Retina (tissue), 1 donor: ENCODE measurements around the gene NCOA3.

Experiments
- DNase-seq: peaks from one replicate; pipeline ENCODE4 v3.0.0-alpha.2; 2016

The NCOA3 gene

GRCh38 chr20:47605673-47606413, 104.2 kb downstream of the NCOA3 start:
- DNase-seq: no peak

DNA sequence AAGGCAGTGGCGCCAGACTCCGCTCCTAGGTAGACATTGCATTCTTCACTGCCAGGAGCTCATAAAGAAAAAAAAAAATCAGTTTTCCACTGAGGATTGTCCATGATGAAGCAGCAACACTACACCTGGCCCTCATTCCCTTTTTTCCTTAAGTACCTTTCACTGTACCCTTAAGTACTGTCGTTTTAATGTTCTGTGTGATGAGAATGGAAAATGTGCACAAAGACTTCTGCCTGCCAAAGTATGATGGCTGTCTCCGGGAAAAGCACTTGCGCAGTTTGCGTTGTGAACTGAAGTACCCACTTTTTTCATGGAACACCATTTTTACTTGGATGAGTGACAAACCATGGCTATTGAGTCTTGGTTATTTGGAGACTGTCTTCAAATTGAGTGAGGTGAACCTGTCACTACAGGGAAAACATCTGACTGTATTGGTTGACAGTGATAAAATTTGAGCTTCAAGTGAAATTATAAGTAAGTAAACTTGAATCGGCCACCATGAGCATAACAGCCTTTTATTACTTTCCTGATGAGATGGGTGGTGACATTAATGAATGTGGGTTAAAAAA, 104.8 kb downstream of the NCOA3 start:
- DNase-seq: no peak

DNA sequence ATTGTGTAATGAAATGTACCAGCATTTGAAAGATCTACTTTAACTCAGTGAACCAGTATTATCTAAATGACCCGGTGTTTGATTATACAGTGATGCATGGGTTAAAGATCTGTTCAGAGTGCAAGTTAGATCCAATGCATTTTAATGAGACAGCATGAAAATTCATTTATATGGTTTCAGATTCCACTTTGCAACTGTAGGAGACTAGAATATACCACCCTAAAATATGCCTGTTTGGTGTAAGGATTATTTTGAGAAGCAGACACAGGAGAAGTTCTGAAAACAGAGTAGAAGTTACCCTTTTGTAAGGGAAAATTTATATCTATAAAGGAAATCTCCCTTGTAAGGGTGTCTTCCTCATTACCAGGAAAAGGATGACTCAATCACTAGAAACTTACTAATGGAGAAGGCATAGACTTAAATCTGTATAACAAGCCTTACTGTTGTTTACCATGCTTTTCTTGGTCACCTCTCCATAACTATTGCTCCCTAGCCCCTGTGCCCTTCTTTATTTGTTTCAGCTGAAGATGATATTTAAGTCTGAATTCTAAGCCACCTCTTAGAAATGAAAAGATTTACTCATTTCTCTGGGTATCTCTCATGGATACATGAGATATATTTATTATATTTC, 105.4 kb downstream of the NCOA3 start:
- no peak for DNase-seq

GRCh38 chr20:47609001-47609400, 107.3 kb downstream of the NCOA3 start:
- DNase-seq: no peak

DNA sequence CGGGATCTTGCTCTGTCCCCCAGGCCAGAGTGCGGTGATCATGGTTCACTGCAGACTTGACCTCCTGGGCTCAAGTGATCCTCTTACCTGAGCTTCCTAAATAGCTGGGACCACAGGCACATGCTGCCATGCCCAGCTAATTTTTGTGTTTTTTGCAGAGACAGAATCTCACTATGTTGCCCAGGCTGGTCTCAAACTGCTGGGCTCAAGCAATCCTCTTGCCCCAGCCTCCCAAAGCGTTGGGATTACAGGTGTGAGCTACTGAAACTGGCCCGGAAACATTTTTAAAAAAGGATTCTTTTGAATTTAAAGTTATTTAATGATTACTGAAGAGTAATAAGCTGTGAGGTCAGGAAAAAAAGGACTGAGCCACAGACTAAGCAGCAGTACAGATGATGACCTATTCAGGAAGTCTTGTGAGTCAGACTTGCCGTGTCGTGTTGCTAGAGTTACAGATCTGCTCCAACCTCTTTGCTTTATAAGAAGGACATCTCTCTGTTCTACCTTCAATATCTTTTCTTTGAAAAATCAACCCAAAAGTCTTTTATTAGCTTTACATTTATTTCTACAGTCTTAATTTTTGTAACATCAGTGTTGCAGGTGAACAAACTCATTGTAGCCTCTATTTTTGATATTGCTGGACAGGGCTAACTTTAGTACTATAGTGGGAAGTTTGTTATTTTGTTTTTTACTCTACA, 108.7 kb downstream of the NCOA3 start:
- no peak for DNase-seq

GRCh38 chr20:47610945-47611250, 109.2 kb downstream of the NCOA3 start:
- DNase-seq: no peak

GRCh38 chr20:47611785-47612184, 110.1 kb downstream of the NCOA3 start:
- DNase-seq: no peak

- DNase-seq: no peak
These were observed 111.0 kb downstream of the NCOA3 start for GRCh38 chr20:47612670-47613069.

DNA sequence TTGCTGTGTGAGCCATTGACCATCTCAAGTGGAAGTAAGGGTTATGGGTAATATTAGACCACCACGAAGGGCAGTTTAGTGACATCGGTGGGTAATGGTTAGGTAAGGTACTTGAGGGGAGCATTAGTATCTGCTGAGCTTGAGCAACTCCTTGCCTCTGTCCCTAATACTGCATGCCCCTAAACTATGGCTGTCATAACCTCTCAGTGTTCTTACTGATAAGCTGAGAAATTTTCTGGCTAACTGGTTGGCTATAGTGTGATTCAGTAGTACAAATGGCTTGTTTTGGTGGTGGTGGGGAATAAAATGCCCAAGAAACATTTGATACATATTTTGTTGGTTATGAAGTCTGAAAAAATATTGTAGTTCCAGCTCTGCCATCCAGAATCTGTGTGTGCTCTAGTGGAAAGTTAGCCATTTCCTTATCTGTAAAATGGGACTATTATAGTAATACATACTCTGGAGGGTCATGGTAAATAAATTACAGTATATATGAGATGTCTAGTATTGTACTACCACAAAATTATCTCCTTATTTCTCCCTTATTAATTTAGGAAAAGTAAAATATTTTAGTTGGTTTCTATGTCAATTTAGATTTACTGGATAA, 113.1 kb downstream of the NCOA3 start:
- DNase-seq: no peak

DNA sequence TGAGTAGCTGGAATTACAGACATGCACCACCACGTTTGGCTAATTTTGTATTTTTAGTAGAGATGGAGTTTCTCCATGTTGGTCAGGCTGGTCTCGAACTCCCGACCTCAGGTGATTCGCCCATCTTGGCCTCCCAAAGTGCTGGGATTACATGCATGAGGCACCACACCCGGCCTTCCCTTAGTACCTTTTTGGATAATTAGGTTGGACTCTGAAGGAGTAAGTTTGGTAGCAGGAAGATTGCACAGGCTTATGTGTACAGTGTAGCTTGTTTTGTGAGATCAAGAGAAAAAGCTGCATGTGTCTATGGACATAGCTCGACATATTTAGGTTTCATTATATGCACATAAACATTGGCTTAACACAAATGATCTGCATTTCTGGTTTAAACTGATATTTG, 116.8 kb downstream of the NCOA3 start:
- no peak for DNase-seq

GRCh38 chr20:47620808-47621805, 119.4 kb downstream of the NCOA3 start:
- peak; percentile 28 for DNase-seq

- no peak for DNase-seq
These were observed 120.5 kb downstream of the NCOA3 start for GRCh38 chr20:47622118-47622665.

DNA sequence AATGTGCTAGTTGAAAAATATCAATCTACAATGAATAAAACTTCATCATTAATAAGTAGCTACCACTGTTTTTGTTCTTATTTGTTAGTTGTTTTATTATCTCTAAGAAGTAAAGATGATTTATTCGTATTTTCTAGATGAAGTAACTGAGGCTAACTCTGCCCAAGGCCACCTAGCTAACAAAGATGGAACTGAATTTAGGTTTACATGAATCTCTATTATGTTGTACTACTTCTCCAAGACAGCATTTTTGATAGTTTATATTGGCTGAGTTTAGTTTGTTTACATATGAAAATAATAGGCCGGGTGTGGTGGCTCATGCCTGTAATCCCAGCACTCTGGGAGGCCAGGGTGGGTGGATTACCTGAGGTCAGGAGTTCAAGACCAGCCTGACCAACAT, 121.5 kb downstream of the NCOA3 start:
- DNase-seq: no peak

- no peak for DNase-seq
These were observed 125.9 kb downstream of the NCOA3 start for GRCh38 chr20:47627540-47627939.

GRCh38 chr20:47629907-47630306, 128.2 kb downstream of the NCOA3 start:
- no peak for DNase-seq

GRCh38 chr20:47631078-47631477, 129.4 kb downstream of the NCOA3 start:
- peak; percentile 42 for DNase-seq

- DNase-seq: no peak
These were observed 133.6 kb downstream of the NCOA3 start for GRCh38 chr20:47635256-47635655.

DNA sequence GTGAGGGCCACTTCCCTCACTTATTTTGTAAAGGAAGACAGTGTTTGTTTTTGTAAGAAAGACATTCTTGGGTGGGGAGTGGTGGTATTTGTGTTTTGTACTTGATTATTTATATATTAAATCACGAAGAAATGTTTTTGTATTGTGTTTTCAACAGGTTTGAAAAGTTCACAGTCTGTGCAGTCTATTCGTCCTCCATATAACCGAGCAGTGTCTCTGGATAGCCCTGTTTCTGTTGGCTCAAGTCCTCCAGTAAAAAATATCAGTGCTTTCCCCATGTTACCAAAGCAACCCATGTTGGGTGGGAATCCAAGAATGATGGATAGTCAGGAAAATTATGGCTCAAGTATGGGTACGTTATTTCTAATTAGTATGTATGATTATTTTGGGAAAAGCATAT, 137.2 kb downstream of the NCOA3 start:
- no peak for DNase-seq

DNA sequence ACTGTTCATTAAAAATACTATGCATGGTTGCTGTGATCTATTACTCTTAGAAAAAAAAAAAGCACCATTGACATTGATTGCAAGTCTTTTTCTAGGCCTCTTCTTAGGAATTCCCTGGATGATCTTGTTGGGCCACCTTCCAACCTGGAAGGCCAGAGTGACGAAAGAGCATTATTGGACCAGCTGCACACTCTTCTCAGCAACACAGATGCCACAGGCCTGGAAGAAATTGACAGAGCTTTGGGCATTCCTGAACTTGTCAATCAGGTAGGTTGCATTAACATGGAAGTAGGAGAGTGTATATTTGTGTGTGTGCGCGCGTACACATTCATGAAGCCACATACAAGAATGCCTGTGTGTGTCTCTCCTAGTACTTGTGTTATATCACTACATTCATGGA, 140.4 kb downstream of the NCOA3 start:
- no peak for DNase-seq

- no peak for DNase-seq
These were observed 140.9 kb downstream of the NCOA3 start for GRCh38 chr20:47642624-47643023.

GRCh38 chr20:47645632-47646031, 143.9 kb downstream of the NCOA3 start:
- no peak for DNase-seq

DNA sequence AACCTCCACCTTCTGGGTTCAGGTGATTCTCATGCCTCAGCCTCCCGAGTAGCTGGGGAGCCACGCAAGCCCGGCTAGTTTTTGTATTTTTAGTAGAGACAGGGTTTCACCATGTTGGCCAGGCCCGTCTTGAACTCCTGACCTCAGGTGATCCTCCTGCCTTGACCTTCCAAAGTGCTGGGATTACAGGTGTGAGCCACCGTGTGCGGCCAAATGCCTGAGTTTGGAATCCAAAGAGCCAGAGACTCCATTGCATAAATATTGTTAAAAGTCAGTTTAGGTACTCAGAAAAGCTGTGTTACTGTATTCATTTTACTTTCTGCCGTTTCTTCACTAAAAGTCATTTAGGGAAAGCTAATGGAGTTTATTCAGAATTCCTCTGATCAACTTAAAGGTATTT, 146.3 kb downstream of the NCOA3 start:
- no peak for DNase-seq
